Stimulated activated naive CD8-positive, alpha-beta T cell treated with anti-CD3 and anti-CD28 coated beads, Interleukin-15, Interleukin-2, amounts not matched to agents 100 U/mL and 50 U/mL, for 24 hours (primary cell): Measurements from ENCODE around the gene FRG2C.
"Not testable (repeated sequence)": the region's sequence is repeated elsewhere in the genome, so short reads cannot be mapped to it uniquely, and the experiment has no call there.

Experiments used
- ATAC-seq: fragments of 150-1000 bp; cut with Tn5 transposase; one replicate; pipeline ENCODE4 v1.10.0; 2021
- DNase-seq: peaks from one replicate; pipeline ENCODE4 v3.0.0; 2021

FRG2C gene

GRCh38 chr3:75664028-75664427 lies at the start of gene FRG2C:
Gene FRG2C (plus strand): TSS chr3:75664328. CDS start chr3:75664380, 52 bp downstream.
- not testable (repeated sequence) for DNase-seq, ATAC-seq

- not testable (repeated sequence) for ATAC-seq, DNase-seq
Measured at GRCh38 chr3:75618666-75619305, 45.3 kb upstream of the FRG2C start.

- not testable (repeated sequence) for DNase-seq, ATAC-seq
Measured at GRCh38 chr3:75619481-75620031, 44.6 kb upstream of the FRG2C start.

GRCh38 chr3:75621772-75622171 lies 42.4 kb upstream of the FRG2C start:
- not testable (repeated sequence) for DNase-seq, ATAC-seq

- DNase-seq, ATAC-seq: not testable (repeated sequence)
Measured at GRCh38 chr3:75623656-75624055, 40.5 kb upstream of the FRG2C start.

- not testable (repeated sequence) for ATAC-seq, DNase-seq
Measured at GRCh38 chr3:75630887-75631535, 33.1 kb upstream of the FRG2C start.

- ATAC-seq (no peak), DNase-seq (no peak)
Measured at GRCh38 chr3:75631541-75631940, 32.6 kb upstream of the FRG2C start.

GRCh38 chr3:75638947-75639346 lies 25.2 kb upstream of the FRG2C start:
- DNase-seq, ATAC-seq: not testable (repeated sequence)

- ATAC-seq, result not testable (repeated sequence)
- DNase-seq, result peak; percentile 27
Measured at GRCh38 chr3:75641107-75641517, 23.0 kb upstream of the FRG2C start.

GRCh38 chr3:75643031-75643800 lies 20.9 kb upstream of the FRG2C start:
- ATAC-seq, result not testable (repeated sequence)

GRCh38 chr3:75645548-75645947 lies 18.6 kb upstream of the FRG2C start:
- ATAC-seq, DNase-seq: not testable (repeated sequence)

More at GRCh38 chr3:75643031-75643800, 20.9 kb upstream of the FRG2C start:
- not testable (repeated sequence) for DNase-seq

GRCh38 chr3:75650191-75650590 lies 13.9 kb upstream of the FRG2C start:
- DNase-seq, result no peak
- no peak for ATAC-seq

GRCh38 chr3:75655101-75655904 lies 8.8 kb upstream of the FRG2C start:
- not testable (repeated sequence) for DNase-seq, ATAC-seq

GRCh38 chr3:75655956-75656355 lies 8.2 kb upstream of the FRG2C start:
- DNase-seq, ATAC-seq: not testable (repeated sequence)

GRCh38 chr3:75658411-75659107 lies 5.6 kb upstream of the FRG2C start:
- ATAC-seq, DNase-seq: not testable (repeated sequence)

- not testable (repeated sequence) for ATAC-seq, DNase-seq
Measured at GRCh38 chr3:75659108-75659433, 5.1 kb upstream of the FRG2C start.

GRCh38 chr3:75665626-75666025 lies 1.5 kb downstream of the FRG2C start:
- DNase-seq, result not testable (repeated sequence)

GRCh38 chr3:75667757-75668701 lies 3.9 kb downstream of the FRG2C start:
- not testable (repeated sequence) for DNase-seq, ATAC-seq

More at GRCh38 chr3:75665626-75666025, 1.5 kb downstream of the FRG2C start:
- not testable (repeated sequence) for ATAC-seq

GRCh38 chr3:75668759-75669347 lies 4.7 kb downstream of the FRG2C start:
- DNase-seq, result peak; percentile 41

More at GRCh38 chr3:75668759-75669347, 4.7 kb downstream of the FRG2C start:
- peak; percentile 68 for ATAC-seq
